MM.1S (cell line): ENCODE results near the gene RB1.

Experiments
- EZH2 ChIP-seq: fragments of 300-600 bp; sonication (generic); optimal IDR thresholded peaks from 2 replicates; pipeline ENCODE3; 2017; ENCODE audit warnings: low read depth, mild to moderate bottlenecking, antibody characterized with exemption, low read length, mixed read lengths
- TF ChIP-seq, protein P1 (sequence below): fragments of 300-600 bp; sonication (generic); IDR thresholded peaks from 2 replicates; pipeline ENCODE4 v1.5.1; 2016; ENCODE audit warnings: antibody characterized with exemption, low read length, mixed read lengths

DNA sequence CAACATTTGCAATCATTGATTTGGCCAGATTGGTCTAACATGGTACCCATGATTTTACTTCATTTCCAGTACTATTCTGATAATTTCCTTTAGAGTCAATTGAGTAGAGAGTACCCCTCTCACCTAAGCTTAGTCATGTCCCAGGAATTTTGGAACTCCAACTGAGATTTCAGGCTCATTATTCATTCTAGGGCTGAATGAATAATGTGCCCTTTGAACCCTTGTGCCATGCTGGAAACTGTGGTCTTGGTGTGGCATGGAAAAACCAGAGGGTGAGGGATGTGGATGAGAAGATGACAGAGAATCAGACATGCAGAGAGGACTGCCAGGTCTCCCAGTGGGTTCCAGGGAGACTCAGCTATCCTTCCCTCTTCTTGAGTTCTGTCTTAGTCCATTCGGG lies 40.4 kb upstream of the RB1 start:
- no peak for TF ChIP-seq EZH2
- TF ChIP-seq, protein P1, sequence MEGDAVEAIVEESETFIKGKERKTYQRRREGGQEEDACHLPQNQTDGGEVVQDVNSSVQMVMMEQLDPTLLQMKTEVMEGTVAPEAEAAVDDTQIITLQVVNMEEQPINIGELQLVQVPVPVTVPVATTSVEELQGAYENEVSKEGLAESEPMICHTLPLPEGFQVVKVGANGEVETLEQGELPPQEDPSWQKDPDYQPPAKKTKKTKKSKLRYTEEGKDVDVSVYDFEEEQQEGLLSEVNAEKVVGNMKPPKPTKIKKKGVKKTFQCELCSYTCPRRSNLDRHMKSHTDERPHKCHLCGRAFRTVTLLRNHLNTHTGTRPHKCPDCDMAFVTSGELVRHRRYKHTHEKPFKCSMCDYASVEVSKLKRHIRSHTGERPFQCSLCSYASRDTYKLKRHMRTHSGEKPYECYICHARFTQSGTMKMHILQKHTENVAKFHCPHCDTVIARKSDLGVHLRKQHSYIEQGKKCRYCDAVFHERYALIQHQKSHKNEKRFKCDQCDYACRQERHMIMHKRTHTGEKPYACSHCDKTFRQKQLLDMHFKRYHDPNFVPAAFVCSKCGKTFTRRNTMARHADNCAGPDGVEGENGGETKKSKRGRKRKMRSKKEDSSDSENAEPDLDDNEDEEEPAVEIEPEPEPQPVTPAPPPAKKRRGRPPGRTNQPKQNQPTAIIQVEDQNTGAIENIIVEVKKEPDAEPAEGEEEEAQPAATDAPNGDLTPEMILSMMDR: no peak
